Activated T-cell treated with anti-CD3 and anti-CD28 coated beads for 48 hours (primary cell): Measurements from ENCODE around the gene DENND4C.
"Not testable (repeated sequence)": the region's sequence is repeated elsewhere in the genome, so short reads cannot be mapped to it uniquely, and the experiment has no call there.

Source experiments
- DNase-seq: peaks from one replicate; pipeline ENCODE4 v3.0.0-alpha.2; 2020; ENCODE audit warnings: low read depth

Gene DENND4C

GRCh38 chr9:19230355-19231125 lies at the start of gene DENND4C:
Gene DENND4C, plus strand, starts transcription at chr9:19230693. Its CDS starts 45,482 bp downstream, at chr9:19276175.
- peak; percentile 71 for DNase-seq

- no peak for DNase-seq
Observed at GRCh38 chr9:19180991-19181390, 49.5 kb upstream of the DENND4C start.

- no peak for DNase-seq
Observed at GRCh38 chr9:19181561-19181960, 48.9 kb upstream of the DENND4C start.

- peak; percentile 71 for DNase-seq
Observed at GRCh38 chr9:19184144-19184917, 46.2 kb upstream of the DENND4C start.

GRCh38 chr9:19185191-19185590 lies 45.3 kb upstream of the DENND4C start:
- DNase-seq, result no peak

GRCh38 chr9:19186232-19186631 lies 44.3 kb upstream of the DENND4C start:
- DNase-seq, result no peak

- no peak for DNase-seq
Observed at GRCh38 chr9:19188771-19189170, 41.7 kb upstream of the DENND4C start.

GRCh38 chr9:19192202-19193028 lies 38.1 kb upstream of the DENND4C start:
- DNase-seq, result no peak

GRCh38 chr9:19193029-19193324 lies 37.5 kb upstream of the DENND4C start:
- DNase-seq, result no peak

- not testable (repeated sequence) for DNase-seq
Observed at GRCh38 chr9:19193358-19193973, 37.0 kb upstream of the DENND4C start.

- DNase-seq, result no peak
Observed at GRCh38 chr9:19198406-19198805, 32.1 kb upstream of the DENND4C start.

GRCh38 chr9:19199012-19199411 lies 31.5 kb upstream of the DENND4C start:
- no peak for DNase-seq

- DNase-seq, result no peak
Observed at GRCh38 chr9:19200229-19200628, 30.3 kb upstream of the DENND4C start.

GRCh38 chr9:19201899-19202891 lies 28.3 kb upstream of the DENND4C start:
- DNase-seq, result no peak

- no peak for DNase-seq
Observed at GRCh38 chr9:19203058-19203457, 27.4 kb upstream of the DENND4C start.

- DNase-seq, result no peak
Observed at GRCh38 chr9:19208653-19209052, 21.8 kb upstream of the DENND4C start.

GRCh38 chr9:19209188-19209587 lies 21.3 kb upstream of the DENND4C start:
- DNase-seq, result no peak

- no peak for DNase-seq
Observed at GRCh38 chr9:19213823-19214222, 16.7 kb upstream of the DENND4C start.

- DNase-seq, result no peak
Observed at GRCh38 chr9:19216466-19216865, 14.0 kb upstream of the DENND4C start.

GRCh38 chr9:19221326-19221725 lies 9.2 kb upstream of the DENND4C start:
- DNase-seq, result no peak

- no peak for DNase-seq
Observed at GRCh38 chr9:19223724-19224123, 6.8 kb upstream of the DENND4C start.
